Hepatocyte (in vitro differentiated cells): ENCODE data around the gene GFPT2.

Experiments used
- CTCF ChIP-seq: fragments of 200-600 bp; sonication (generic); IDR thresholded peaks from 2 replicates; pipeline ENCODE4 v1.5.1; 2016; ENCODE audit warnings: antibody characterized with exemption, mild to moderate bottlenecking; ENCODE audit not compliant: poor library complexity
- EZH2 ChIP-seq: fragments of 200-600 bp; sonication (generic); IDR thresholded peaks from 2 replicates; pipeline ENCODE4 v1.6.1; 2016; ENCODE audit warnings: antibody characterized with exemption, mild to moderate bottlenecking, borderline replicate concordance
- EZH2phosphoT487 ChIP-seq: fragments of 200-600 bp; sonication (generic); IDR thresholded peaks from one replicate; pipeline ENCODE4 v1.6.1; 2018; ENCODE audit warnings: antibody characterized with exemption, mild to moderate bottlenecking, low read depth, moderate library complexity; ENCODE audit not compliant: unreplicated experiment, severe bottlenecking

GRCh38 chr5:180271221-180271620 is 81.9 kb downstream of the GFPT2 start:
- TF ChIP-seq EZH2, result no peak
- no peak for TF ChIP-seq CTCF
- no peak for TF ChIP-seq EZH2phosphoT487
